NCI-H524 treated with DMSO at 0.1 percent for 48 hours (cell line): ENCODE measurements around the gene DAPK3.
"Not testable (repeated sequence)": the region's sequence is repeated elsewhere in the genome, so short reads cannot be mapped to it uniquely, and the experiment has no call there.

Experiments
- DNase-seq: peaks from one replicate; lab custom pipeline; 2025; lab: John Stamatoyannopoulos, UW

The DAPK3 gene

GRCh38 chr19:3978145-3978544 lies 7.2 kb upstream of the DAPK3 start:
- no peak for DNase-seq

- DNase-seq = no peak
Observed at GRCh38 chr19:3977242-3978143, 6.6 kb upstream of the DAPK3 start.

- no peak for DNase-seq
Observed at GRCh38 chr19:3976495-3977241, 5.8 kb upstream of the DAPK3 start.

GRCh38 chr19:3975637-3976087 lies 4.8 kb upstream of the DAPK3 start:
- no peak for DNase-seq

GRCh38 chr19:3975144-3975543 lies 4.2 kb upstream of the DAPK3 start:
- DNase-seq = no peak

GRCh38 chr19:3970313-3970807 lies 539 bp downstream of the DAPK3 start:
- DNase-seq = no peak

- no peak for DNase-seq
Observed at GRCh38 chr19:3969435-3970312, 1.2 kb downstream of the DAPK3 start.

GRCh38 chr19:3968556-3969434 lies 2.1 kb downstream of the DAPK3 start:
- DNase-seq = no peak

- DNase-seq = not testable (repeated sequence)
Observed at GRCh38 chr19:3967983-3968382, 2.9 kb downstream of the DAPK3 start.

- no peak for DNase-seq
Observed at GRCh38 chr19:3966051-3967017, 4.6 kb downstream of the DAPK3 start.

GRCh38 chr19:3964256-3965194 lies 6.4 kb downstream of the DAPK3 start:
- no peak for DNase-seq

- DNase-seq = no peak
Observed at GRCh38 chr19:3963458-3964255, 7.2 kb downstream of the DAPK3 start.

GRCh38 chr19:3961007-3961406 lies 9.9 kb downstream of the DAPK3 start:
- DNase-seq = no peak

GRCh38 chr19:3959766-3960131 lies 11.2 kb downstream of the DAPK3 start:
- no peak for DNase-seq

GRCh38 chr19:3958836-3959765 lies 11.8 kb downstream of the DAPK3 start:
- DNase-seq = no peak

- no peak for DNase-seq
Observed at GRCh38 chr19:3955688-3956087, 15.2 kb downstream of the DAPK3 start.

- DNase-seq = not testable (repeated sequence)
Observed at GRCh38 chr19:3955276-3955675, 15.6 kb downstream of the DAPK3 start.
